PFSK-1 (cell line): ENCODE measurements around the gene INO80D.

Experiments
- POLR2AphosphoS5 ChIP-seq: IDR thresholded peaks from 2 replicates; pipeline ENCODE4 v1.6.1; 2012; ENCODE audit warnings: low read depth, mild to moderate bottlenecking, control low read depth, low read length, moderate library complexity
- SIN3A ChIP-seq: IDR thresholded peaks from 2 replicates; pipeline ENCODE4 v1.6.1; 2012; ENCODE audit warnings: mild to moderate bottlenecking, low read length, moderate library complexity, borderline replicate concordance; ENCODE audit not compliant: insufficient read depth
- TAF1 ChIP-seq: IDR thresholded peaks from 2 replicates; pipeline ENCODE4 v1.6.1; 2012; ENCODE audit warnings: low read length, control low read depth, borderline replicate concordance; ENCODE audit not compliant: insufficient read depth

DNA sequence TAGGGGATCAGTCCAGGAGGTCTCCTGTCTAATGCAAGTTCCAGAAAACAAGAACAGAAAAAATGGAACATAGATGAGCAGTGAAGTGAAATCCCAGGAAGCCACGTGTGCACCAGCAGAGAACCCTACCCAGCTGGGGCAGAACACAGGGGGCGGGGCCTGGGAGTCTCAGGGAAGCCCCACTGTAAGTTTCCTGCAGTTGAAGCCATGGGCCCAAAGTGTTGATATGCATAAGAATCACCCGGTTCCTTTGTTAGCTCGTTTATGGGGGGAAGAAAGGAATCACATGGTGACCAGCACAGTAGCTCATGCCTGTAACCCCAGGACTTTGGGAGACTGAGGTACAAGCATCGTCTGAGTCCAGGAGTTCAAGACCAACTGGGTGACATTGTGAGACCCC lies 131.3 kb downstream of the INO80D start:
- TF ChIP-seq POLR2AphosphoS5 (no peak), TAF1 (no peak), SIN3A (no peak)
